ENCODE measurements around the gene CYP2W1. TPM values are rescaled to one million over a fixed set of nuclear protein-coding genes. Genes with fewer than 3 reads are reported as not detected.

CYP2W1 gene
- total and polyA plus RNA-seq, 2 donors (not counting 3 experiments of a cell fraction or from before 2014, with no cell fraction given): not detected

- Histone ChIP-seq H3K79me2 (ENCODE audit: control insufficient read depth, insufficient read depth, low read length) (no peaks in the 10 kb centered on the region), H3K9ac (replicated peaks; ENCODE audit: extremely low read depth, insufficient read depth, low read length) (no peak overlapping the region), H3K4me1 (ENCODE audit: control insufficient read depth, extremely low read depth, insufficient read depth, low read length) (no peaks in the 10 kb centered on the region), H3K9me3 (replicated peaks; ENCODE audit: control insufficient read depth, insufficient read depth, low read length) (no peaks in the 10 kb centered on the region), H4K20me1 (replicated peaks; ENCODE audit: control insufficient read depth, extremely low read depth, insufficient read depth, low read length) (no peaks in the 10 kb centered on the region), H3K27ac (ENCODE audit: insufficient read depth, low read depth, low read length) (no peak overlapping the region), H3K36me3 (ENCODE audit: control insufficient read depth in 2 of 2, extremely low read depth in 1 of 2, insufficient read depth in 2 of 2, low read length in 2 of 2) (peaks cover 0 to 4% of the 10 kb centered on the region in 2 experiments), H3K4me2 (ENCODE audit: insufficient read depth, low read length) (no peak overlapping the region), H3K4me3 (replicated peaks in 1 of 3; ENCODE audit: insufficient read depth in 1 of 3, low read depth in 1 of 3, low read length in 3 of 3) (no peak overlapping the region), H3K9me1 (replicated peaks; ENCODE audit: control insufficient read depth, extremely low read depth, insufficient read depth, low read length) (no peaks in the 10 kb centered on the region), H2AFZ (ENCODE audit: low read depth, low read length) (no peak overlapping the region), H3K27me3 (ENCODE audit: control insufficient read depth in 2 of 2, insufficient read depth in 2 of 2, low read length in 2 of 2) (no peaks in the 10 kb centered on the region)
- FAIRE-seq: no peak
- CTCF ChIA-PET: interaction anchor here (10.0 kb wide), 1 partner anchor 67 kb away, joined by 459 read pairs; no protein-coding TSS in a partner anchor
- DNase-seq (ENCODE audit: low read depth, low spot score): no peak
- TF ChIP-seq, protein P1, sequence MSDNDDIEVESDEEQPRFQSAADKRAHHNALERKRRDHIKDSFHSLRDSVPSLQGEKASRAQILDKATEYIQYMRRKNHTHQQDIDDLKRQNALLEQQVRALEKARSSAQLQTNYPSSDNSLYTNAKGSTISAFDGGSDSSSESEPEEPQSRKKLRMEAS (IDR thresholded peaks at IDR 0.05; ENCODE audit: insufficient read depth, insufficient read length): no peak
- TF ChIP-seq POLR2AphosphoS5 (IDR thresholded peaks at IDR 0.05; ENCODE audit: insufficient read depth, low read depth, low read length): no peak
- no peak for TF ChIP-seq POLR2A (IDR thresholded peaks at IDR 0.05; ENCODE audit: low read depth, low read length)
- TF ChIP-seq GATA2 (IDR thresholded peaks at IDR 0.05; ENCODE audit: insufficient read depth, insufficient read length, low read depth, low read length): no peak
- POLR2A ChIA-PET: no interaction called here
- dilution Hi-C loops (cut with MboI; ENCODE audit: extremely low pct_ligation_motif_present, low sequenced_read_pairs) (no loop called here), intact Hi-C loops (cut with micrococcal nuclease) (no loop called here)
- BruUV-seq (replicated peaks): no TSS peak
Measured at GRCh38 chr7:999149-999879, 16.3 kb downstream of the CYP2W1 start.

DNA sequence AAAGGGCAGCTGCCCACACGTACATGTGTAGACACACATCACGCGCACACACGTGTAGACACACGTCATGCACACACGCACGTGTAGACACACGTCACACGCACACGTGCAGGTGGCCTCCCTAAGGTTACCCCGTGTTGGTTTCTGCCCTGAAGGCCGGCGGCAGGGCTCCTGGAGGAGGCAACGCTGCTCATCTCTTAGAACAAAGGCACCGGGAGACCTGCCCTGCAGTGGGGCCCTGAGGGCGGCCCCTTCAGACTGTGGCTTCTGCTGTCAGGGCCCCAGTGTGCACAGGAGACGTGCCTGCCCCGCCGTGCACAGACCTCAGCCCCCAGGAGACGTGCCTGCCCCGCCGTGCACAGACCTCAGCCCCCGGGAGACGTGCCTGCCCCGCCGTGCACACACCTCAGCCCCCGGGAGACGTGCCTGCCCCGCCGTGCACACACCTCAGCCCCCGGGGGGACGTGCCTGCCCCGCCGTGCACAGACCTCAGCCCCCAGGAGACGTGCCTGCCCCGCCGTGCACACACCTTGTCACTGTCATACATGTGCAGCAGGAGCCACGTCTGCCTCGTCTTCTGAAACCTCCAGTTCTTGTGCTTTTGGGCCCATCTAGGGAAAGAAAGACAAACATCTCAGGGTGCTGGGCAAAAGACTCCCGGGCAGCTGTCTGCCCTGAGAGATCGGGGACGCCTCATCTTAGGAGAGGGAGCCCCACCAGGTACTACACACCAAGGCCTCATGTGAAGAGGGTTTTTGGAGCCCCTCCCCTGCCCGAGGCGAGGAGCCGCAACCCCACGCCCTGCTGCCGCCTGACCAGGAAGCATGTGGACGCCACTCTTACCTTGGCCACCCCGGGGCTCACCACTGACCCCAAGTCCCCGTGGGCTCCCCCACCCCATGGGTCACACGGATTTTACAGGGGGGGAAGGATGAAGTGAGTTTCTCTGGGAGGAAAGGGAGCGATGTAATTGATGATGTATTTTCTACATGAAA lies 17.3 kb downstream of the CYP2W1 start:
- no peak overlapping the region for H2AFZ ChIP-seq (ENCODE audit: low read depth, low read length)
- ChIA-PET POLR2A (no interaction called here), CTCF (interaction anchor here (10.0 kb wide), 1 partner anchor 66 kb away, joined by 459 read pairs; no protein-coding TSS in a partner anchor)
- no peak overlapping the region for H3K4me3 ChIP-seq (replicated peaks in 1 of 3; ENCODE audit: insufficient read depth in 1 of 3, low read depth in 1 of 3, low read length in 3 of 3)
- intact Hi-C loops (cut with micrococcal nuclease) (no loop called here), dilution Hi-C loops (cut with MboI; ENCODE audit: extremely low pct_ligation_motif_present, low sequenced_read_pairs) (no loop called here)
- H3K36me3 ChIP-seq (ENCODE audit: control insufficient read depth in 2 of 2, extremely low read depth in 1 of 2, insufficient read depth in 2 of 2, low read length in 2 of 2): peaks cover 0 to 4% of the 10 kb centered on the region in 2 experiments
- FAIRE-seq (no peak), DNase-seq (ENCODE audit: low read depth, low spot score) (no peak)
- H3K9me1 ChIP-seq (replicated peaks; ENCODE audit: control insufficient read depth, extremely low read depth, insufficient read depth, low read length): no peaks in the 10 kb centered on the region
- H3K4me2 ChIP-seq (ENCODE audit: insufficient read depth, low read length): no peak overlapping the region
- no peaks in the 10 kb centered on the region for H3K9me3 ChIP-seq (replicated peaks; ENCODE audit: control insufficient read depth, insufficient read depth, low read length)
- no peaks in the 10 kb centered on the region for H3K27me3 ChIP-seq (ENCODE audit: control insufficient read depth in 2 of 2, insufficient read depth in 2 of 2, low read length in 2 of 2)
- no TSS peak for BruUV-seq (replicated peaks)
- H3K27ac ChIP-seq (ENCODE audit: insufficient read depth, low read depth, low read length): no peak overlapping the region
- no peaks in the 10 kb centered on the region for H3K4me1 ChIP-seq (ENCODE audit: control insufficient read depth, extremely low read depth, insufficient read depth, low read length)
- TF ChIP-seq GATA2 (IDR thresholded peaks at IDR 0.05; ENCODE audit: insufficient read depth, insufficient read length, low read depth, low read length): no peak
- TF ChIP-seq FOS (IDR thresholded peaks at IDR 0.05; ENCODE audit: borderline replicate concordance, insufficient read depth, low read length): no peak
- no peak for TF ChIP-seq EZH2 (IDR thresholded peaks at IDR 0.05; ENCODE audit: borderline replicate concordance, low read depth, low read length, severe bottlenecking)
- TF ChIP-seq POLR2AphosphoS5 (IDR thresholded peaks at IDR 0.05; ENCODE audit: insufficient read depth, low read depth, low read length): no peak
- TF ChIP-seq POLR2A (IDR thresholded peaks at IDR 0.05; ENCODE audit: low read depth, low read length): no peak
- TF ChIP-seq MYC (IDR thresholded peaks at IDR 0.05; ENCODE audit: low read depth, low read length): no peak
- no peak for TF ChIP-seq JUN (IDR thresholded peaks at IDR 0.05; ENCODE audit: borderline replicate concordance, insufficient read depth, insufficient read length, low read depth)
- no peak for TF ChIP-seq CTCF (IDR thresholded peaks at IDR 0.05; ENCODE audit: extremely low read depth in 1 of 2, insufficient read depth in 1 of 2, low read depth in 1 of 2, low read length in 2 of 2)
- TF ChIP-seq, protein P1 (IDR thresholded peaks at IDR 0.05; ENCODE audit: insufficient read depth, insufficient read length): no peak
- no peaks in the 10 kb centered on the region for H3K79me2 ChIP-seq (ENCODE audit: control insufficient read depth, insufficient read depth, low read length)
- no peak overlapping the region for H3K9ac ChIP-seq (replicated peaks; ENCODE audit: extremely low read depth, insufficient read depth, low read length)
- no peaks in the 10 kb centered on the region for H4K20me1 ChIP-seq (replicated peaks; ENCODE audit: control insufficient read depth, extremely low read depth, insufficient read depth, low read length)

Data from endothelial cell of umbilical vein (primary cell).